Activated naive CD8-positive, alpha-beta T cell treated with anti-CD3 and anti-CD28 coated beads, Interleukin-2, amount 50 U/mL, for 16 hours (primary cell): ENCODE results near the gene TPO.
"Not testable (repeated sequence)": the region's sequence is repeated elsewhere in the genome, so short reads cannot be mapped to it uniquely, and the experiment has no call there.

Source experiments
- DNase-seq: peaks from one replicate; pipeline ENCODE4 v3.0.0-alpha.2; 2020; ENCODE audit warnings: low read depth, low spot score

The TPO gene

GRCh38 chr2:1405124-1405523, 8.1 kb upstream of the TPO start:
- no peak for DNase-seq

- DNase-seq: no peak
These were observed 7.3 kb upstream of the TPO start for GRCh38 chr2:1405967-1406366.

GRCh38 chr2:1406434-1406833, 6.8 kb upstream of the TPO start:
- DNase-seq: no peak

GRCh38 chr2:1407950-1408675, 5.2 kb upstream of the TPO start:
- no peak for DNase-seq

- DNase-seq: no peak
These were observed 858 bp downstream of the TPO start for GRCh38 chr2:1414121-1414520.

GRCh38 chr2:1414901-1415300, 1.6 kb downstream of the TPO start:
- not testable (repeated sequence) for DNase-seq

GRCh38 chr2:1415501-1415900, 2.2 kb downstream of the TPO start:
- DNase-seq: no peak

- no peak for DNase-seq
These were observed 5.3 kb downstream of the TPO start for GRCh38 chr2:1418566-1418965.

- DNase-seq: no peak
These were observed 7.7 kb downstream of the TPO start for GRCh38 chr2:1420746-1421480.

- no peak for DNase-seq
These were observed 8.5 kb downstream of the TPO start for GRCh38 chr2:1421731-1422130.

- no peak for DNase-seq
These were observed 8.9 kb downstream of the TPO start for GRCh38 chr2:1422131-1422530.

- DNase-seq: no peak
These were observed 9.5 kb downstream of the TPO start for GRCh38 chr2:1422716-1423285.

- DNase-seq: no peak
These were observed 13.8 kb downstream of the TPO start for GRCh38 chr2:1427086-1427485.

GRCh38 chr2:1429895-1430294, 16.6 kb downstream of the TPO start:
- no peak for DNase-seq

GRCh38 chr2:1430491-1430890, 17.2 kb downstream of the TPO start:
- no peak for DNase-seq

- no peak for DNase-seq
These were observed 18.7 kb downstream of the TPO start for GRCh38 chr2:1431886-1432400.

GRCh38 chr2:1432726-1433125, 19.5 kb downstream of the TPO start:
- DNase-seq: no peak

GRCh38 chr2:1436369-1436768, 23.1 kb downstream of the TPO start:
- DNase-seq: no peak

GRCh38 chr2:1437101-1437500, 23.8 kb downstream of the TPO start:
- no peak for DNase-seq

- DNase-seq: no peak
These were observed 24.3 kb downstream of the TPO start for GRCh38 chr2:1437537-1437936.

GRCh38 chr2:1438972-1439371, 25.7 kb downstream of the TPO start:
- no peak for DNase-seq

GRCh38 chr2:1440581-1440980, 27.3 kb downstream of the TPO start:
- no peak for DNase-seq

GRCh38 chr2:1446301-1446700, 33.0 kb downstream of the TPO start:
- DNase-seq: no peak
